ENCODE data around the gene RPL31. TPM values are rescaled to one million over a fixed set of nuclear protein-coding genes. Genes with fewer than 3 reads are reported as not detected.
A peak's percentile ranks its signal among the peaks of the same experiment; 100 is the strongest.

The RPL31 gene
- total RNA-seq, 1 donor from 2014 or later = 1,828 TPM

DNA sequence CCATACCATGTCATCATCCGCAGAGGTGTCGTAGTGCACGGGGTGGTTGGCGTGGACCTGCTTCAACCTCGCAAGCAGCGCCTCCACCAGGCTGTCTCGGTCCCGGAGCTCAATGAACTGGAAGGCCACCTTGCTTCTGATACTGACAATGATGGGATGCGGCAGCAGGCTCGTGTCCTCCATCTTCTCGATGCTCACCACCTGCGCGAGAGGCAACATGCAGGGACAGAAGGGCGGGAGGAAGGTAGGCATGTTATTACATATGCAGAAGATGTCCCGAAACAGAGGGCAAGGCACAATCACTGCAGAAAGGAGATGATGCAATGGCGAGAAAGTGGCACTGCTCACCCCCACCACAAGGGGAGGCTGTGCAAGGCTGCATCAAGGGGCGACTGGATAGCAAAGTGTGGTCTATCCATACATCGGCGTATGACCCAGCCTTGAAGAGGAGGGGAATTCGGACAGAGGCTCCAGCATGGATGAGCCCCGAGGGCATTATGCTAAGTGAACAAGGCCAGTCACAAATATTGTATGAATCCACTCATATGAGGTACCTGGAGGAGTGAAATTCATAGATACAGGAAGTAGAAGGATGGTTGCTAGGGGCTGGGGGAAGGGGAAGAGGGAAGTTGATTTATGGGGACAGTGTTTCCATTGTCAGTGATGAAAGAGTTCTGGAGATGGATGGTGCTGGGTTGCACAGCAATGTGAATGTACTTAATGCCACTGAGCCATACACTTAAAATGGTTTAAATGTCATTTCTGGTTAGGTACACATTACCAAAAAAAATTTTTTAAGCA, 36.6 kb downstream of the RPL31 start:
- no peak overlapping the region for H3K27ac Mint-ChIP-seq

DNA sequence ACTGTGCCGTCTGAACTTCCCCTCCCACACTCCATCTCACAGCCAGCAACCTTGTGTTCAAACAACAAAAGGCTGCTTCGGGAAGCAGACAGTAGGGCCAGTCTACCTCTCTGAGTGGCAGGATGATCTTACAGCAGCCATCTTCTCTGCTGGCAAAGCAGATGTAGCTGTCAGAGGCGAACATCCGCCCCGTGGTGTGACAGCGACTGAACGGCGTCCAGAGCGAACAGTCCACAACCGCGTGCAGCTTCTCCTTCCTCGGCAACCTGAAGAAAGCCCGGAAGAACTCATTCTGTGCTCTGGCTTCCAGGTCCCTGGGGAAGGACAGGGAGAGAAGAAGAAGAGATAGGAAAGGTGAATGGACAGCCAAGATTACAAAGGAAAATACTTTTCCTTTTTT, 38.0 kb downstream of the RPL31 start:
- H3K4me3 Mint-ChIP-seq = no peak overlapping the region
- H3K27me3 Mint-ChIP-seq = peaks cover 3% of the 10 kb centered on the region
- TF ChIP-seq, protein P1, sequence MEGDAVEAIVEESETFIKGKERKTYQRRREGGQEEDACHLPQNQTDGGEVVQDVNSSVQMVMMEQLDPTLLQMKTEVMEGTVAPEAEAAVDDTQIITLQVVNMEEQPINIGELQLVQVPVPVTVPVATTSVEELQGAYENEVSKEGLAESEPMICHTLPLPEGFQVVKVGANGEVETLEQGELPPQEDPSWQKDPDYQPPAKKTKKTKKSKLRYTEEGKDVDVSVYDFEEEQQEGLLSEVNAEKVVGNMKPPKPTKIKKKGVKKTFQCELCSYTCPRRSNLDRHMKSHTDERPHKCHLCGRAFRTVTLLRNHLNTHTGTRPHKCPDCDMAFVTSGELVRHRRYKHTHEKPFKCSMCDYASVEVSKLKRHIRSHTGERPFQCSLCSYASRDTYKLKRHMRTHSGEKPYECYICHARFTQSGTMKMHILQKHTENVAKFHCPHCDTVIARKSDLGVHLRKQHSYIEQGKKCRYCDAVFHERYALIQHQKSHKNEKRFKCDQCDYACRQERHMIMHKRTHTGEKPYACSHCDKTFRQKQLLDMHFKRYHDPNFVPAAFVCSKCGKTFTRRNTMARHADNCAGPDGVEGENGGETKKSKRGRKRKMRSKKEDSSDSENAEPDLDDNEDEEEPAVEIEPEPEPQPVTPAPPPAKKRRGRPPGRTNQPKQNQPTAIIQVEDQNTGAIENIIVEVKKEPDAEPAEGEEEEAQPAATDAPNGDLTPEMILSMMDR (IDR thresholded peaks at IDR 0.05) = no peak
- no peaks in the 10 kb centered on the region for H3K36me3 Mint-ChIP-seq (ENCODE audit: low read depth)
- peaks cover 6% of the 10 kb centered on the region for H3K4me1 Mint-ChIP-seq
- ATAC-seq (ENCODE audit: low read depth) (no peak), DNase-seq (no peak)
- H3K27ac Mint-ChIP-seq = no peak overlapping the region
- intact Hi-C loops (cut with micrococcal nuclease) = no loop called here
- ChIA-PET POLR2A (no interaction called here), CTCF (interaction anchor here (1.2 kb wide), 1 partner anchor 165 kb away, joined by 4 read pairs; no protein-coding TSS in a partner anchor)
- H3K9me3 Mint-ChIP-seq = no peaks in the 10 kb centered on the region

More for the DNA sequence above, 36.6 kb downstream of the RPL31 start:
- TF ChIP-seq, protein P1 (IDR thresholded peaks at IDR 0.05) = no peak
- ChIA-PET CTCF (interaction anchor here (1.2 to 4.9 kb wide), 2 partner anchors 167 kb away, joined by 4 to 76 read pairs; no protein-coding TSS in a partner anchor), POLR2A (no interaction called here)
- peaks cover 3% of the 10 kb centered on the region for H3K27me3 Mint-ChIP-seq
- no peaks in the 10 kb centered on the region for H3K36me3 Mint-ChIP-seq (ENCODE audit: low read depth)
- ATAC-seq (ENCODE audit: low read depth) (peak; percentile 40), DNase-seq (no peak)
- intact Hi-C loops (cut with micrococcal nuclease) = no loop called here
- peaks cover under 1% of the 10 kb centered on the region for H3K4me1 Mint-ChIP-seq
- no peaks in the 10 kb centered on the region for H3K9me3 Mint-ChIP-seq
- no peak overlapping the region for H3K4me3 Mint-ChIP-seq

DNA sequence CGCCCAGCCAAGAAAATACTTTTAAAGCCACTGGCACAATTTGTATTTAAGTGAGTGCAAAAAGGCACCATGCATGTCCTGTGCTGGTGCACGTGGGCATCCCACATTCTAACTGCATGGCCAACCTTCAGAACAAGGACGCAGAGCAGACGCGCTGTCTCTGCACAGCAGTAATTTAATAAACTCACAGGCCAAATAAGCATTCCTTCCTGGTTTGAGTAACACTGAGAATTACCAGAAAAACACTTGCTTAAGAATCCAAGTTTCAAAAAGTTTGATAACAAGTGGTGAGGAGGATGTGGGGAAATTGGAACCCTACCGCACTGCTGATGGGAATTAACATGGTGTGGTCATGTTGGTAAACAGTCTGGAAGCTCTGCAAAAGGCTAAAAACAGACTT, 38.7 kb downstream of the RPL31 start:
- peaks cover 3% of the 10 kb centered on the region for H3K27me3 Mint-ChIP-seq
- TF ChIP-seq, protein P1 (IDR thresholded peaks at IDR 0.05) = no peak
- no peak for ATAC-seq (ENCODE audit: low read depth)
- H3K27ac Mint-ChIP-seq = no peak overlapping the region
- no peaks in the 10 kb centered on the region for H3K9me3 Mint-ChIP-seq
- intact Hi-C loops (cut with micrococcal nuclease) = no loop called here
- CTCF ChIA-PET = no interaction called here
- no peak overlapping the region for H3K4me3 Mint-ChIP-seq
- POLR2A ChIA-PET = no interaction called here
- no peaks in the 10 kb centered on the region for H3K36me3 Mint-ChIP-seq (ENCODE audit: low read depth)
- DNase-seq = no peak
- peaks cover 6% of the 10 kb centered on the region for H3K4me1 Mint-ChIP-seq

DNA sequence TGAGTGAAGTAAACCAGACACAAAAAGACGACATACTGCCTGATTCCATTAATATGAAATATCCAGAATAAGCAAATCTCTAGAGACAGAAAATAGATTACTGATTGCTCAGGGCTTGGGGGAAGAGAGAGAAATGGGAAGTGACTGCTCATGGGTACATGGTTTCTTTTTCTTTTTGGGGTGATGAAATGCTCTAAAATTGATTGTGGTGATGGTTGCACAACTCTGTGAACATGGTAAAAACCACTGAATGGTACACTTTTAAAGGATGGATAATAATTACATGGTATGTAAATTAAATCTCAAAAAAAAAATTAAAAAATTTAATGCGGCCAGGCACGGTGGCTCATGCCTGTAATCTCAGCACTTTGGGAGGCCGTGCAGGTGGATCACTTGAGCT, 39.3 kb downstream of the RPL31 start:
- Mint-ChIP-seq H3K4me3 (no peak overlapping the region), H3K27ac (no peak overlapping the region), H3K9me3 (no peaks in the 10 kb centered on the region), H3K27me3 (peaks cover 3% of the 10 kb centered on the region), H3K36me3 (ENCODE audit: low read depth) (no peaks in the 10 kb centered on the region), H3K4me1 (peaks cover 6% of the 10 kb centered on the region)
- ChIA-PET CTCF (interaction anchor here (0.7 to 2.0 kb wide), 2 partner anchors 12 to 164 kb away, joined by 4 to 5 read pairs; no protein-coding TSS in a partner anchor), POLR2A (no interaction called here)
- DNase-seq (no peak), ATAC-seq (ENCODE audit: low read depth) (no peak)
- TF ChIP-seq, protein P1 (IDR thresholded peaks at IDR 0.05) = no peak
- intact Hi-C loops (cut with micrococcal nuclease) = no loop called here

DNA sequence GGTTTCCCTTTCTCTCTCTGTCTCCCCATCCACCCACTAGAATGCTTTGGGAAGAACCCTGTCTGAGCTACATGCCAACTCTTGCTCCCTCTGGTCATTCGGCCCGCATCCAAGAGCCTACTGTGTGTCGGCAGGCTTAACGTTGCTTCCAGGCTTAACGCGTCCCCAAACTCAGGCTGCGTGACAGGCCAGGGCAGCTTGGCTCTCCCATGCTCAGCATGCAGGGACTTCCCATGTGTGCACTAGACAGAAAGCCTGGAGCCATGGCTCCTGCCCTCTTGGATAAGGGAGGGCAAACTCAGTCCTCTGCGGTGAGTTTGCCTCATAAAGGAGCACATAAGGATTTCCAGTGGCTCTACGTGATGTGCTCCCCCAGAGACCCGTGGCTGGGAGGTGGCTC, 43.2 kb downstream of the RPL31 start:
- H3K4me1 Mint-ChIP-seq = peaks cover 6% of the 10 kb centered on the region
- DNase-seq (no peak), ATAC-seq (ENCODE audit: low read depth) (no peak)
- ChIA-PET POLR2A (no interaction called here), CTCF (no interaction called here)
- intact Hi-C loops (cut with micrococcal nuclease) = no loop called here
- no peaks in the 10 kb centered on the region for H3K36me3 Mint-ChIP-seq (ENCODE audit: low read depth)
- TF ChIP-seq, protein P1 (IDR thresholded peaks at IDR 0.05) = no peak
- peaks cover 2% of the 10 kb centered on the region for H3K9me3 Mint-ChIP-seq
- no peak overlapping the region for H3K4me3 Mint-ChIP-seq
- H3K27me3 Mint-ChIP-seq = no peaks in the 10 kb centered on the region
- no peak overlapping the region for H3K27ac Mint-ChIP-seq

Measured in activated B cell treated with CpG ODN at 0.5 μM for 24 hours (primary cell).